Hematopoietic multipotent progenitor cell (in vitro differentiated cells): ENCODE measurements around the gene SLC30A7. TPM values are rescaled to one million over a fixed set of nuclear protein-coding genes. Genes with fewer than 3 reads are reported as not detected.
"Not testable (repeated sequence)": the region's sequence is repeated elsewhere in the genome, so short reads cannot be mapped to it uniquely, and the experiment has no call there.

Source experiments
- DNase-seq, 3 donors: peaks; one replicate each; pipeline ENCODE4 v3.0.0-alpha.2; 2011 to 2015; ENCODE audit warnings: low read depth in 2 of 3, low spot score in 2 of 3
- total RNA-seq: library from RNA; depleted of rRNA; stranded (reverse); fragments of >200 nt; gene quantifications from one replicate; pipeline ENCODE4 v1.2.3, GENCODE V29; 2012

SLC30A7 gene
- total RNA-seq, 1 donor = 14.5 TPM

- DNase-seq = not testable (repeated sequence)
Observed at GRCh38 chr1:100933555-100933954, 37.7 kb downstream of the SLC30A7 start.

GRCh38 chr1:100936194-100936967 lies 40.5 kb downstream of the SLC30A7 start:
- no peak for DNase-seq

- DNase-seq = no peak
Observed at GRCh38 chr1:100941098-100941527, 45.2 kb downstream of the SLC30A7 start.

GRCh38 chr1:100941580-100942216 lies 45.8 kb downstream of the SLC30A7 start:
- no peak for DNase-seq

GRCh38 chr1:100942304-100943046 lies 46.6 kb downstream of the SLC30A7 start:
- no peak for DNase-seq

DNA sequence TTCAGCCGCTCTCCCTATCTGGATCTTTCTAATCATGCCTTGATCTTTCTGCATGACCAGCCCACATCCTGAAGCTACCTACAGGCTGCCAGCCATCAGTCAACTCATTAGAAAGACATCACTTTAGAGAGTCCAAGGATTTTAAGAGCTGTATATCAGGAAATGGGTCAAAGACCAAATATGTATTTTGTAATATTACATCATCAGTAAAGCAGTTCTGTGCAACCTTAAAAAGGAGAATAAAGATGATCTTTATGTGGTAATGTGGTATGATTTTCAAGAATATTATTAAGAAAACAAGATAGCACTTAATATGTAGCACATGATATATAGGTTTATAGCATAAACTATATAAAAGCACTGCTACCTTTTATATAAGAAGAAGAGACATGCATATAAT lies 47.6 kb downstream of the SLC30A7 start:
- DNase-seq = no peak

GRCh38 chr1:100946064-100946463 lies 50.2 kb downstream of the SLC30A7 start:
- DNase-seq = not testable (repeated sequence)

DNA sequence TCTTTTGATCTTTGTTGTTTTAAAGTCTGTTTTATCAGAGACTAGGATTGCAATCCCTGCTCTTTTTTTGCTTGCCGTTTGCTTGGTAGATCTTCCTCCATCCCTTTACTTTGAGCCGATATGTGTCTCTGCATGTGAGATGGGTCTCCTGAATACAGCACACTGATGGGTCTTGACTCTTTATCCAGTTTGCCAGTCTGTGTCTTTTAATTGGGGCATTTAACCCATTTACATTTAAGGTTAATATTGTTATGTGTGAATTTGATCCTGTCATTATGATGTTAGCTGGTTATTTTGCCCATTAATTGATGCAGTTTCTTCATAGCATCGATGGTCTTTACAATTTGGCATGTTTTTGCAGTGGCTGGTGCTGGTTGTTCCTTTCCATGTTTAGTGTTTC lies 51.9 kb downstream of the SLC30A7 start:
- not testable (repeated sequence) for DNase-seq

GRCh38 chr1:100948721-100949405 lies 53.0 kb downstream of the SLC30A7 start:
- DNase-seq = not testable (repeated sequence)

DNA sequence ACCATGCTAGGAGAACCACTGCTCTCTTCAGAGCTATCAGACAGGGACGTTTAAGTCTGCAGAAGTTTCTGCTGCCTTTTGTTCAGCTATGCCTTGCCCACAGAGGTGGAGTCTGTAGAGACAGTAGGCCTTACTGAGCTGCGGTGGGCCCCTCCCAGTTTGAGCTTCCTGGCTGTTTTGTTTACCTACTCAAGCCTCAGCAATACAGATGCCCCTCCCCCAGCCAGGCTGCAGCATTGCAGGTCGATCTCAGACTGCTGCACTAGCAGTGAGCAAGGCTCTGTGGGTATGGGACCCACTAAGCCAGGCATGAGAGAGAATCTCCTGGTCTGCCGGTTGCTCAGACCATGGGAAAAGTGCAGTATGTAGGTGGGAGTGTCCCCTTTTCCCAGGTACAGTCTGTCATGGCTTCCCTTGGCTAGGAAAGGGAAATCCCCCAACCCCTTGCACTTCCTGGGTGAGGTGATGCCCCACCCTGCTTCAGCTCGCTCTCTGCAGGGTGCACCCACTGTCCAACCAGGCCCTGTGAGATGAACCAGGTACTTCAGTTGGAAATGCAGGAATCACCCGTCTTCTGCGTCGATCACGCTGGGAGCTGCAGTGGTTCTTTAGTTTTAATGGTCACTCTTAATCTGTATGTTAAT lies 53.7 kb downstream of the SLC30A7 start:
- DNase-seq = not testable (repeated sequence)

GRCh38 chr1:100950337-100950736 lies 54.4 kb downstream of the SLC30A7 start:
- no peak for DNase-seq

- DNase-seq = no peak
Observed at GRCh38 chr1:100950781-100951180, 54.9 kb downstream of the SLC30A7 start.

- DNase-seq = no peak
Observed at GRCh38 chr1:100952104-100952745, 56.3 kb downstream of the SLC30A7 start.

GRCh38 chr1:100952970-100953369 lies 57.1 kb downstream of the SLC30A7 start:
- DNase-seq = not testable (repeated sequence)

DNA sequence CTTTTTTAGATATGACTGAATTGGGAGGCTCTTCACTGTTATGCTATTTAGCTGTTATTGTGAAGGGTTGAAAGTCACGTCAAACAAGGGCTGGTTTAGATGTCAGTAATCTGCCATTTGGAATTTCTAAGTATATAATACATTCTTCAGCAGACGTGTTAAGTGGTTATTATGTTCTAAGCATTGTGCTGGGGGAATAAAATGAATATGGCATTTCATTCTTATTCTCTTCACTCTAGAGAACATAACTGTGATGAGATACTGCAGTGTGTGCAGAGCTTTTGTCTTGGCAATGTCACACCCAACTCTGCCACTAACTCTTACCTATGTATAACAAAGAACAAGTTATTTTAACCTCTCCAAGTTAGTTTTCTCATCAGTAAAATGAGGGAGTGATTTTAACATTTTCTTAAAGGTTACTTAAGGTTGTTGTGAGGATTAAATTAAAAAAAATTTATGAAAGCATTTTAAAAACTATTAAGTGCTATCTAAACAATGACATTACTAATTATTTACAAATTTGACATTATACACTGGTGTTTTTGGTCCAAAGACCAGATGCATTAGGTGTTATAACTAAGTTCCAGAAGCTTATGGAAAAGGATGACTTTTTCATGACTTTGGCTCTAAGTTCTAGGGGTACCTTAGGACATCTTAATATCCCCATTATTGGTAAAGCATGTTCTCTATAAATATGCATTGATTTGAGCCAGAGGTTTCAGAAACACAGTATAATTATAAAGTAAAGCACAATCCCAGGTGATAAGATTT lies 58.3 kb downstream of the SLC30A7 start:
- DNase-seq = no peak

DNA sequence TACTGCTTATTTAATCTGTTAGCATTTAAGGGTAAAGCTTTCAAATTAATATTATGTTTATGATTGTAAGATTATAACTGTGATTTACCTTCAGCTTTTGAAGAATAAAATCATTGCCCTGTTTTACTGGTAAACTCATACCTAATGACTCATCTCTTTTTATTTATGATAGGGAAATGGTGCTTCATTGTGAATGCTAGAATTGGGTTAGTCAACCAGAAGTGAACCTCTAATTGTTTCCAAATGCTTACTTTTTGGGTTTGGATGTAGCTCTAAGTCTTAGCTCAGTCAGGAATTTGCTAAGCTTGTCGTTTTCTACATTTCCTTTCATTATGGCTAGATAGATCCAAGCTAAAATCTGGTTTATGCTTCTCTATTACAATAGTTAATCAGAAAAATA lies 59.4 kb downstream of the SLC30A7 start:
- DNase-seq = no peak

DNA sequence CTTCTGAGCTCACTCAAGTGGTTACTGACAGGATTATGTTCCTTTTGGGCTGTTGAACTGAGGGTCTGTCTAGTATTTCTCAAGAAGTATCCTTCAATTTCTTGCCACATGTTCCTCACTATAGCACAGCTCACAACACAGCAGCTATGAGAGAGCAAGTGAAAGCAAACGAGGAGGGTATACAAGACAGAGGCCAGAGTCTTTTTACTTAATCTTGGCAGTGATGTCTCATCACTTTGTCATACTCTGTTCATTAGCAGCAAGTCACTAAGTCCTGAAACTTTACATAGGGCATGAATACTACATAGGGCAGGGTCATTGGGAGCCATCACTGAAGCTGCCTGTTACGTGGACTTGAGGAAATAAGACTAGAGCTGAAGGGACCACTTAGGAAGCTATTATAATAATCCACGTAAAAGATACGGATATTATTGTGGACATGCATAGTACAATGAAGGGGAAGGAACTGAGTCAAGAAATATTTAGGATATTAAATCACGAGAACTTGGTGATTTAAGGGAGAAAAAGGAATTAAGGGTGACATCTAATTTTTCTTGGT lies 63.7 kb downstream of the SLC30A7 start:
- no peak for DNase-seq

- DNase-seq = no peak
Observed at GRCh38 chr1:100960098-100960497, 64.2 kb downstream of the SLC30A7 start.

- no peak for DNase-seq
Observed at GRCh38 chr1:100968621-100969020, 72.7 kb downstream of the SLC30A7 start.
